ENCODE results near the gene MYO18A.
"Not testable (repeated sequence)": the region's sequence is repeated elsewhere in the genome, so short reads cannot be mapped to it uniquely, and the experiment has no call there.

The MYO18A gene

DNA sequence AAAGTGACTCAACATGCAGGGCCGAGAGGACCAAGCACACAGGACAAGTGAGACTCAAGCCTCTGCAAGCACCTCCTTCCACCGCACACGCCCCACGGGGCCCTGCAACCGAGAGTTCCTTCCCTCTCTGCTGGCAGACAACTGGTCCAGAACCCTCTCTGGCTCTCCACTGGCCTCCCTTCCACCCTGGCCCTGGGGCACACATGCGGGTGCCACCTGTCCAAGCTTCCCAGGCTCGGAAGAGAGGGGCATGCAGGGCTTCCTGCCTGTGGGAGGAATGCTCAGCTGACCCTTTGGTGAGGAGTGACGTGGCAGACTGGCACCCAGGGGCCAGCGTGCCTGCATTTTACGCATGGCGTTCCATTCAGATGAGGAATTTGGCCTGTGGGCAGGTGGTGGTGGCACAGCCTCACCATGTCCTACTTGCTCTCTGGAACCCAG is 77.4 kb downstream of the MYO18A start:
- DNase-seq (no peak), ATAC-seq (replicated peaks) (no peak)
- Mint-ChIP-seq H3K27ac (peak overlapping the region; percentile 22 to 41), H3K4me3 (no peak overlapping the region), H3K9me3 (no peaks in the 10 kb centered on the region), H3K27me3 (no peaks in the 10 kb centered on the region), H3K4me1 (ENCODE audit: low read depth in 2 of 2) (peaks cover 11 to 14% of the 10 kb centered on the region in 2 donors), H3K36me3 (ENCODE audit: insufficient read depth) (peaks cover 38% of the 10 kb centered on the region)

DNA sequence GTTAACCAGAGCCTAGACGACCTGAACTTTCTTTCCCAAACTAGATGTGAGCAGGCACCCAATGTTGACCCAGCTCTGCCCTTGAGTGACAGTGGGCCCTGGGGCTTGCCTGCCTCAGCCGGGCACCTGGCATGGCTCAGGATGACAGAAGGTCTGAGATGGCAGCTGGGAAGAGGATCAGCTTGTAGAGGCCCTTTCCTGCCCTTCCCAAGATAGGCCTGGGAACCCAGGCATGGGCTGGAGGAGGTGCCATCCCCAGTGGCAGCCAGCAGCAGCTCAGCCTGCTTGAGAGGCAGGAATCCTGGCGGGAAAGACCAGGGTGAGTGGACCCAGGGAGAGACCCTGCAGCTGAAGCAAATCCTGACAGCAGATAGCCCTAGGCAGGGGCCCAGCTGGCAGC is 78.2 kb downstream of the MYO18A start:
- ATAC-seq (replicated peaks): no peak
- H3K36me3 Mint-ChIP-seq (ENCODE audit: insufficient read depth): peaks cover 36% of the 10 kb centered on the region
- peak overlapping the region in 1 of 2 donors; percentile 22 for H3K27ac Mint-ChIP-seq

DNA sequence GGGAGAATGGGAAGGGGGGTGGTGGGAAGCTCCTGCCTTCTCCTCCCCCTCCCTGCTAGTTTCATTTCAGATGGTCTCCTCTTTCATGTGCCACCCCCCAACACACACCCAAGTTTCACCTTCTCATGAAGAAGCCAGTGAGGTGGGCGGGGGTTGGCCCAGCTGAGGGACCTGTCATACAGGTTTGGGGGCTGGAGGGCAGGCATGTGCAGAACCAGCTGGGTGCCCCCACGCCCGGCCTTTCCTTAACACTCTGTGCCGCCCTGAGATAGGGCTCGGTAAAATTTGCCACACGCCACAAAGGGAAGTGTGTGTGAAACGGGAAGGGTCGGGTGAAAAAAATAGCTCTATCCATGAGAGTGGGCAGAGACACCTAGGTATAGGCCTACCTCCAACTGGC is 79.9 kb downstream of the MYO18A start:
- H3K27me3 Mint-ChIP-seq: no peaks in the 10 kb centered on the region
- ATAC-seq (replicated peaks) (no peak), DNase-seq (no peak)
- peak overlapping the region in 1 of 2 donors; percentile 86 for H3K27ac Mint-ChIP-seq
- no peak overlapping the region for H3K4me3 Mint-ChIP-seq
- H3K9me3 Mint-ChIP-seq: no peaks in the 10 kb centered on the region
- H3K4me1 Mint-ChIP-seq (ENCODE audit: low read depth in 2 of 2): peaks cover 8 to 11% of the 10 kb centered on the region in 2 donors
- peaks cover 29% of the 10 kb centered on the region for H3K36me3 Mint-ChIP-seq (ENCODE audit: insufficient read depth)

More for the DNA sequence above, 78.2 kb downstream of the MYO18A start:
- peaks cover 9 to 12% of the 10 kb centered on the region in 2 donors for H3K4me1 Mint-ChIP-seq (ENCODE audit: low read depth in 2 of 2)
- H3K9me3 Mint-ChIP-seq: no peaks in the 10 kb centered on the region
- no peak for DNase-seq
- H3K4me3 Mint-ChIP-seq: no peak overlapping the region
- H3K27me3 Mint-ChIP-seq: no peaks in the 10 kb centered on the region

DNA sequence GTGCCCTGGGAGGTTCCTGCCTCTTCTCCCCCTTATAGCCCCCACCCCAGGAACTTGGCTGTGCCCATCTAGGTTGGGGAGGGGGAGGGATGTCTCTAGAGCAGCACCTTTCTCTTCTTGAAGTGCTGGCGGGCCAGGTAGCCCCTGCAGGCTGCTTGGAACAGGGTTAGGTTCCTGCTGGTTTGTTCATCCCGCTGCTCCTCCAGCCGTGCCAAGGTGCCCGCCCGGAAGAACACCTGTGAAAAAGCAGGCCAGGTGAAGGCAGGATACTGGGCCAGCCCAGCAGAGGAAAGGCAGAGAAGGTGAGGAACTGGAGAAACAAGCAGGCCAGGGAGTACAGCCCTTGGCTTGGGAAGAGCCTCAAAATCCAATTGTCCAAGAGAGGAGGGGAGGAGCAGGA is 80.7 kb downstream of the MYO18A start:
- peaks cover 24% of the 10 kb centered on the region for H3K36me3 Mint-ChIP-seq (ENCODE audit: insufficient read depth)
- no peak overlapping the region for H3K4me3 Mint-ChIP-seq
- no peaks in the 10 kb centered on the region for H3K27me3 Mint-ChIP-seq
- H3K4me1 Mint-ChIP-seq (ENCODE audit: low read depth in 2 of 2): peaks cover 8 to 9% of the 10 kb centered on the region in 2 donors
- H3K9me3 Mint-ChIP-seq: no peaks in the 10 kb centered on the region
- peak overlapping the region; percentile 86 to 88 for H3K27ac Mint-ChIP-seq
- no peak for DNase-seq
- no peak for ATAC-seq (replicated peaks)

DNA sequence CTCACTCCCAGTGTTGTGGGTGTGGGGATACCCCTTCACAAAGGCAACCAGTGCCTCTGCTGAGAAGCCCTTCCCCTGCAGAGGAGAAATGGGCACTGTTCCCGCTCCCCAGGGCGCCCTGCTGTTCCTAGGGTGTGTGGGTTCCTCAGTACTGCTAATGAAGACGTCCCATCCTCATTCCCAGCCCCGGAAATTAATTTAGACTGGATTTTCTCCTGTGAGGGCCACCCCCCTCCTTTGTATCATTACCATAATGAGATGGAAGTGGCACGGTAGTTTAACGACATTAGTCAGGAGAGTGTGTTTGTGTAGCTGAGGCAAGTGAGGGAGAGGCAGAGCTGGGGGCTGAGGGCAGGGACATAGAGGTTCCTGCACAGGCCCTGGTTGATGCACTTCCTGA is 84.1 kb downstream of the MYO18A start:
- Mint-ChIP-seq H3K27ac (peak overlapping the region in 1 of 2 donors; percentile 24), H3K9me3 (no peaks in the 10 kb centered on the region), H3K36me3 (ENCODE audit: insufficient read depth) (peaks cover 24% of the 10 kb centered on the region), H3K4me1 (ENCODE audit: low read depth in 2 of 2) (peaks cover 0 to 1% of the 10 kb centered on the region in 2 donors), H3K27me3 (no peaks in the 10 kb centered on the region), H3K4me3 (no peak overlapping the region)
- DNase-seq: no peak
- ATAC-seq (replicated peaks): no peak

DNA sequence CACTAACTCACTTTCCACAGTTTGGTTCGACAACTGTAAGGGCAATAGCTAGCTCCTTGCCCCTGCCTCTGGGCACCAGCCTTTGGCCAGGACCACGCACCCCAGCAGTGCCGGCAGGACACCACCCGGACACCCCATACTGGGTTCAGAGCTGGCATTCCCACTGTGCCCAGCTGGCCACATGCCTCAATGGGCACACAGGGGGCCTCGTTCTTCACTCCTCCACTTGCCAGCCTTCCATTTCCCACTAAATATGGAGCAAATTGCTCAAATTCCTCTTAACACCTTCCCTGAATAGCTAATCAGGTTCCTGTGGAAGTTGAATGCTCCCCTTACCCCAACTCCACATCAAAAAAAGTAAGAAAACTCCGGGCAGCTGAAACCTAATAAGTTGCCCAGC is 84.8 kb downstream of the MYO18A start:
- ATAC-seq (replicated peaks): no peak
- H3K27me3 Mint-ChIP-seq: no peaks in the 10 kb centered on the region
- no peak overlapping the region for H3K4me3 Mint-ChIP-seq
- no peak for DNase-seq
- peak overlapping the region in 1 of 2 donors; percentile 24 for H3K27ac Mint-ChIP-seq
- H3K9me3 Mint-ChIP-seq: no peaks in the 10 kb centered on the region
- peaks cover 30% of the 10 kb centered on the region for H3K36me3 Mint-ChIP-seq (ENCODE audit: insufficient read depth)
- peaks cover 0 to 1% of the 10 kb centered on the region in 2 donors for H3K4me1 Mint-ChIP-seq (ENCODE audit: low read depth in 2 of 2)

DNA sequence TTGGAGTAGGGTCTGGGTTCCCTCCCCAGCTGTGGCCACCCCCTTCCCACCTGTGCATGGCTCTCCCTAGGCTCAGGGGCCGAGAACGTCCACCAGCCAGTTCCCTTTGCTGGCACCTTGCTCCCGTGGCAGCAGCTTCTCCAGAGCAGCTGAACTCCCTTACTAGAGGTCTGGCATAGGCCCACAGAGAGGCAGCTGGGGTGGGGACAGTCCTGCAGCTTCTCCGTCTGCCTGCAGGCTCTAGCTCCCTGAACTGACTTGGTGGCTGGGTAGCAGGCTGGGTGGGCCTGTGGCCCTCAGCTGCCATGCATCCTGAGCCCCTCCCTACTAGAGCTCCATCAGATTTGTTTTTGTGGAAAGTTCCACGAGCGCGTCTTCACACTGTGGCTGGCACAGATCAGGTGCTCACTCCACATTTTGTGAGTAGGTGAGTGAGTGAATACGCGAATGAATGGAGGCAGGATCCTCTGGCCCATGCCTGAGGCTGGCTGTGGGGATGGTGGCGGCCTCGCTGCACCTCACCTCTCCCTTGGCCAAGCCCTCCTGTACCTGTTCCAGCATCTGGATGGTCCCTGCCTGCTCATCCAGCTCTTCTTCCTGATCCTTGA is 86.0 kb downstream of the MYO18A start:
- H3K27me3 Mint-ChIP-seq: no peaks in the 10 kb centered on the region
- ATAC-seq (replicated peaks) (no peak), DNase-seq (no peak)
- H3K27ac Mint-ChIP-seq: no peak overlapping the region
- peaks cover 43% of the 10 kb centered on the region for H3K36me3 Mint-ChIP-seq (ENCODE audit: insufficient read depth)
- no peaks in the 10 kb centered on the region for H3K9me3 Mint-ChIP-seq
- H3K4me1 Mint-ChIP-seq (ENCODE audit: low read depth in 2 of 2): no peaks in the 10 kb centered on the region
- no peak overlapping the region for H3K4me3 Mint-ChIP-seq

DNA sequence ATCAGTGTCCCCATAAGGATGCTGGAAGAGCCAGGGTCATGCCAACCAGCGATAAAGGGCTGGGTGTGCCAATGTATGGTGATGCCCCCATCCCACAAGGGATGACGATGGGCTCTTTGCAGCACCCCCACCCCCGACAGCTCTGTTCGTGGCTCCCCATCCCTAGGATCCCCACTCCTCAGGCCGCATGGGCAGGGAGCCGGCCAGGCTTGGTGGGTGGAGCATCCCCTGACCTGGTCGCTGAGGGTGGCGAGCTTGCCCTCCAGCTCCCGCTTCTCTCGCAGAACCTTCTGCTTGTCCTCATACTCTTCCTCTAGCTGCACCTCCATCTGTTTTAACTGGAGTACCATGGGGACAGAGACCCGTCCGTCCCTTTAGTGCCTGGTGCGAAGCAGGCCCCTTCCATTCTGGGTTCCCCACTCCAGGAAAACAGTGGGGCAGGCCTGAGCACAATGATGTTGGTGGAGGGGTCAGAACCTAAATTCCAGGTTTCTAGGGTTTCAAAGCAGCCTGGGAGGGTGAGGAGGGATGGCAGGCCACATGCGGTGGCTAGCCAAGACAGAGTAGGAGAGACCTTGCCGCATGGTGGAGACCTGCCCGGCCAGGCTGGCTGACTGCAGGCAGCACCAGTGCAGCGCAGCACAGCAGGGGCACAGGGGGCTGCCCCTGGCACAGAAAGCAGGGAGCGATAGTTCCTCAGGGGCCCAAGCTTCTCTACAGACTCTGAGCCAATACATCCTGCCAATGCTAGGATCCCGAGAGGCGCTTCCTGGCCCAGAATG is 86.9 kb downstream of the MYO18A start:
- H3K36me3 Mint-ChIP-seq (ENCODE audit: insufficient read depth): peaks cover 48% of the 10 kb centered on the region
- peak overlapping the region in 1 of 2 donors; percentile 69 for H3K27ac Mint-ChIP-seq
- H3K4me1 Mint-ChIP-seq (ENCODE audit: low read depth in 2 of 2): no peaks in the 10 kb centered on the region
- no peak overlapping the region for H3K4me3 Mint-ChIP-seq
- no peaks in the 10 kb centered on the region for H3K9me3 Mint-ChIP-seq
- DNase-seq (no peak), ATAC-seq (replicated peaks) (no peak)
- no peaks in the 10 kb centered on the region for H3K27me3 Mint-ChIP-seq

DNA sequence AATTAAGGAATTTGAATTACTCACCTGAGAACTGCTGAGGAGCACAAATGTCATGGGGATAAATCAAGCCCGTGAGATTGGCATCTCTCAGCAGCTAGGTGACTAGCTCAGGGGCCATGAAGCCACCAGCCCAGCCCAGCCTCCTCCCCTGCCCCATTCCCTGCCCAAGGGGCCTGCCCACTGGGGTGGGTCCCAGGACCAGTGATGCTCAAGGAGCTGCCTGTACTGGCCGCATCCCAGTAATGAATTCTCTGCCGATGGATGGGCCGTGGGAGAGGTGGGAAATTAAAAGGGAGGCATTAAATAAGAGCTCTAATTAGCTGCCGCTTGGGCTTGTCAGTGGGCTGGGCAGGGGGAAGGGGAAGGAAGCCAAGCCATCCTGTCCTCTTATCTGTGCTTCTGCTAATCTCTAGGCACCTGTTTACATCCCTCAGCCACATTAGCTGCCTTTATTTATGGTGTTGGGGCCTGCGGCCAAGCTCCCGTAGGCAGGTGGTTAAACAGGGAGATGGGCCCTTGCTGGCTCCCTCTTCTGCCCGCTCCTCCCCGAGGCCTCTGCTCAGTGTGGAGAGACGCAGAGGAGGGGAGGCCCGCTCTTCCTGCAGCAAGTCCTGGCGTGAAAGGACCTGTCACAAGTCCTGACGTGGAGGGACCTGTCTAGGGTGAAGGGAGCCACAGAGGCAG is 88.5 kb downstream of the MYO18A start:
- Mint-ChIP-seq H3K27me3 (no peaks in the 10 kb centered on the region), H3K9me3 (no peaks in the 10 kb centered on the region), H3K4me1 (ENCODE audit: low read depth in 2 of 2) (no peaks in the 10 kb centered on the region), H3K27ac (peak overlapping the region; percentile 38 to 41), H3K4me3 (no peak overlapping the region), H3K36me3 (ENCODE audit: insufficient read depth) (peaks cover 60% of the 10 kb centered on the region)
- ATAC-seq (replicated peaks) (no peak), DNase-seq (no peak)

DNA sequence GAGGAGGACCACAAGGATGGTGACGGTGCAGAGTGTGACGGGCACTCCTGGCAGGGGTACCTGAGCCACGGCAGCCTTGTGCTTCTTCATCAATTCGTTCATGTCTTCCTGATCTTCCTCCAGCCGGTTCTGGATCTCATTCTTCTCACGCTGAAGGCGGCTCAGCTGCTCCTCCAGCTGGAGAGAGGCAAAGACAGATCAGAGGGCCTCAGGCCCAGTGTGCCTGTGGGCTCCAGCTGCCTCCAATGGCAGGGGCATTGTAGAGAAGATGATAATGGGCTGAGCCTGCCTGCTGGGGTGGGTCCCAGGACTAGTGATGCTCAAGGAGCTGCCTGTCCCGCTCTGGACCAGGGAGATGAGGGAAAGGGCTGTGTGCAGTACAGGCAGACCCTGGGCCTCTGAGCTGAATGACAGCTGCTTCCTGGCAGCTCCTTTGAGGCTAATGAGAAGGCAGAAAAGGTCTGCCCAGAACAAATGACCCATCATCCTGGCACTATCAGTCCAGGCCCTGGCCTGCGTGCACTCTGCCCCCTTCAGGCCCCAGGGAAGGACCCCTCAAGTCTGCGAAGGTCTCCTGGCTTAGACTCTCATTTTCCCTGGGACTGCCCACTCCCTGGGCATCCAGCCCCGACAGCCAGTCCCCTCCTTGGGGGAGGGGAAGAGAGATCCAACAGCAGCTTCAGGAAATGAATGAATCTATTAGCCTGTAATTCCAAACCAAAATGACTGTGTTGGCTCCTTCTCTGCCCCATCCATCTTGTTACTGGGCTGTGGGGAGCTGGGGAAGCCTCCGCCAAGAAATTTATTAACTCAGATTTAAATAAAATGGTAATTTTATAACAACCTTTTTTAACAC is 89.2 kb downstream of the MYO18A start:
- no peak for DNase-seq
- Mint-ChIP-seq H3K36me3 (ENCODE audit: insufficient read depth) (peaks cover 66% of the 10 kb centered on the region), H3K4me3 (no peak overlapping the region), H3K27me3 (no peaks in the 10 kb centered on the region), H3K9me3 (no peaks in the 10 kb centered on the region), H3K4me1 (ENCODE audit: low read depth in 2 of 2) (no peaks in the 10 kb centered on the region), H3K27ac (peak overlapping the region; percentile 3 to 38)
- ATAC-seq (replicated peaks): no peak

DNA sequence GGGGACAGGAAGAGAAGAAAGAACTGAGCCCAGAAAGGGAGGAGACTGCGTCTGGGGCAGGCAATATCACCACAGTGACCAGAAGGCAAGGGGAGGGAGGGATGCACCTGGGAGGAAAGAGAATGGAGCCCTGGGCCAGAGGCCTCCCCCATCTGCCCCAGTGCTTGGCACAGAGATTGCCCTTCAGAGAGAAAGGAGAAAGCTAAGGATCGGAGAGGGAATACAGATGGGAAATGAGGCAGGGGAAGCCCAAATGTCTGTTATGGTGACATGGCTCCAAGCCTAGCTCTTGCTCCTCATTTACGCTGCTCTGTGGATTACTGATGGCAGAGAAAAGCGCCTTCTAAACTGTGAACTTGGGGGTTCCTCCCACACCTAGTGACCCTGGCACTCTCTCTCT is 90.1 kb downstream of the MYO18A start:
- peak overlapping the region in 1 of 2 donors; percentile 3 for H3K27ac Mint-ChIP-seq
- H3K27me3 Mint-ChIP-seq: no peaks in the 10 kb centered on the region
- peaks cover 70% of the 10 kb centered on the region for H3K36me3 Mint-ChIP-seq (ENCODE audit: insufficient read depth)
- DNase-seq (no peak), ATAC-seq (replicated peaks) (no peak)
- H3K9me3 Mint-ChIP-seq: no peaks in the 10 kb centered on the region
- H3K4me1 Mint-ChIP-seq (ENCODE audit: low read depth in 2 of 2): no peaks in the 10 kb centered on the region
- H3K4me3 Mint-ChIP-seq: no peak overlapping the region

DNA sequence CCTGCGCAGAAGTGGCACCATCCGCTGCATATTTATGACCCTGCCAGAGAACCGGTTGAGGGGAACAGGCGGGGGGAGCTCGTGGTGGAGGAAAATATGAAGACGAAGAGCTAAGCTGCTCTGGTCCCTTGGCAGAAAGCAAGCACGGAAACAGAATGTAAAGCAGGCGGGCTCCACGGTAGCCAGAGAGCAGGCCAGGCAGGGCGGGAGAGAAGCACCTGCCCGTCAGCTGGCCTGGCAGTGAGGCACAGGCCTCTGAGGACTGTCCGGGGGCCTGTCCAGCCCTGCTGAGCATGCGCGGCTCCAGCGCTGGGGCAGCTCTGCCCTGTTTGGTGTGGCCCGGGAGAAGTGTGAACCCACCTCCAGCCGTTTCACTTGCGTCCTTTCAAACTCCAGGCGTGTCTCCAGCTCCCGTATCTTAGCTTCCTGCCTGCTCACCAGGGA is 90.6 kb downstream of the MYO18A start:
- DNase-seq: no peak
- Mint-ChIP-seq H3K27me3 (no peaks in the 10 kb centered on the region), H3K4me3 (no peak overlapping the region), H3K4me1 (ENCODE audit: low read depth in 2 of 2) (no peaks in the 10 kb centered on the region), H3K9me3 (no peaks in the 10 kb centered on the region), H3K27ac (peak overlapping the region; percentile 52 to 76), H3K36me3 (ENCODE audit: insufficient read depth) (peaks cover 73% of the 10 kb centered on the region)
- no peak for ATAC-seq (replicated peaks)

DNA sequence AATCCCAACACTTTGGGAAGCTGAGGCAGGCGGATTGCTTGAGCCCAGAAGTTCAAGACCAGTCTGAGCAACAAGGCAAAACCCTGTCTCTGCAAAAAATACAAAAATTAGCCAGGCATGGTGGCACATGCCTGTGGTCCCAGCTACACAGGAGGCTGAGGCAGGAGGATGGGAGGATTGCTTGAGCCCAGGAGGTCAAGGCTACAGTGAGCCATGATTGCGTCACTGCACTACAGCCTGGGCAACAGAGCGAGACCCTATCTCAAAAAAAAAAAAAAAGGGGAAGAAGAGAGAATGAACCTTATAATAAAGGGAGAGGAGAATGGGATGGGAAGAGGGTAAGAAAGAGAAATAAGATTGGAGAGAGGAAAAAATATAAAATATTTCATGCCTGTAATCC is 91.4 kb downstream of the MYO18A start:
- ATAC-seq (replicated peaks); H3K27me3 Mint-ChIP-seq; H3K4me3 Mint-ChIP-seq; H3K9me3 Mint-ChIP-seq; H3K4me1 Mint-ChIP-seq (ENCODE audit: low read depth in 2 of 2); DNase-seq: not testable (repeated sequence)
- Mint-ChIP-seq H3K36me3 (ENCODE audit: insufficient read depth) (peaks cover 75% of the 10 kb centered on the region), H3K27ac (peak overlapping the region; percentile 52 to 76)
